Erythroblast (primary cell): Measurements from ENCODE around the gene ATP1B2.

Source experiments
- GATA1 ChIP-seq: IDR thresholded peaks from 2 replicates; pipeline ENCODE4 v1.6.1; 2011; ENCODE audit warnings: low read depth, mild to moderate bottlenecking, control low read depth, low read length, moderate library complexity
- POLR2A ChIP-seq: IDR thresholded peaks from 2 replicates; pipeline ENCODE4 v1.6.1; 2011; ENCODE audit warnings: mild to moderate bottlenecking, low read length

- TF ChIP-seq POLR2A, result no peak
- no peak for TF ChIP-seq GATA1
Measured at GRCh38 chr17:7651665-7652387, 1.1 kb downstream of the ATP1B2 start.
